IPS DF 4.7 (cell line): Measurements from ENCODE around the gene MICAL3.
"Not testable (repeated sequence)": the region's sequence is repeated elsewhere in the genome, so short reads cannot be mapped to it uniquely, and the experiment has no call there.

Experiments
- DNase-seq: peaks from one replicate; pipeline ENCODE4 v3.0.0-alpha.2; 2013; ENCODE audit warnings: low spot score; ENCODE audit errors: extremely low read depth

Gene MICAL3

DNA sequence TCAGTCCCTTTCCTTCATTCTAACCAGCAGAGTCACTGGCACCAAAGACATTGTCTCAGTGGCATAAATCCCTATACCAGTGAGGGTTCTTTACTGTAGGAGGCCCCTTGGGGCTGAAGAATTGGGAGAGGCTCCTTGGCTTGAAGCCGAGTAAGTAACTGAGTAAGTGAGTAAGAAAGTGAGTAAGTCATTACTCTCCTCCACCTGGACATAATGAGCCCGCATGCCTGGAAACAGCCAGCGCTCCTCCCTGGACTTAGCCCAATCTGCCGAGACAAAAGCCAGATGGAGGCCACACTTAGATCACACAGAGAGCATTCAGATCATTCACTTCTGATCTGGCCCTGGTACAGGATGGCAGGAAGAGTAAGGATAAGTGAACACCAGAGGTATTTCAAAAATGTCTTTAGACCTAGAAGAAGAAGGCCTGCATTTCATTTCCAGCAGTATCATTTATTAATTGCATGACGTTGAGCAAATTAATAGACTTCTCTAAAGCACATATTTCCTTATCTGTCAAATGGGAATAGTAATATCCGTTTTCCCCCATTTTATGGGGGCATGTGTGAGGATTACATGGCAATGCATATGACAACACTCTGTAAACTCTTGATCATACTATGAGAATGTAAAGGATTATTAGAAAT, 8.2 kb upstream of the MICAL3 start:
- no peak for DNase-seq

DNA sequence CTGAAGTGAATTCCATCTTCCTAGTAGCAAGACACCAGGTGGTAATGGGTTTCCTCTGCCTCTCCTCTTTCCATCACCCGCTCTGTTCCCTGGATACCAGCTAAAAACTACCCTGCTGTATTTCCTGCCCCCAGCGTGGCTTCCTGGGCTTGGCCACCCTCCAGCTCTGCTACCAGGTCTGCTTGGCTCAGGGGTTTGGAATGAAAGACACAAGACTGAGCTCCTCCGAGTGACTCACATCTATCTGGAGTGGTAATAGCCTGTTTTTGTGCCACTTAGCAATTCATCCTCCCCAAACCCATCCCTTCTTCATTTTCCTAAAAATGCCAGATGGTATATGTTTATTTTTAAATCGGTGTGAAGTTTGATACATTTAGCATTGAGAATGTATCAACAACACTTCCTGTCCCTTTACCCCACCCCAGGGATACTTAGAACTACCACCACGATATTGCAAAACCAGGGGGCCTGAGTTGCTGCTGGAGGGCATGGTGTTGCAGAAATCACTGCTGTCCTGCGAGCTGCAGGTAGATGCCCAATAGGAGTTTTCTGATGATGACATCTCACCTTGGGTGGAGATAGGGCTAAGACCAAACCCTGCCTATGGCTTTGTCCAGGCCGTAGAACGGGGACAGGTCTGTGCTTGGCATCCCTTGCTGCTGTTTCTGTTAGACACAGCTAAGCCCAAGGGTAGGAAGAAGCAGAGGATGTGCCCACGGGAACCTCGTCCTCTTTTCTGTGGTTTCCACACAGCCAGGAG, 7.5 kb upstream of the MICAL3 start:
- DNase-seq = no peak

- DNase-seq = no peak
These were observed 5.4 kb upstream of the MICAL3 start for GRCh38 chr22:18029686-18030267.

- DNase-seq = no peak
These were observed 4.6 kb upstream of the MICAL3 start for GRCh38 chr22:18028817-18029527.

DNA sequence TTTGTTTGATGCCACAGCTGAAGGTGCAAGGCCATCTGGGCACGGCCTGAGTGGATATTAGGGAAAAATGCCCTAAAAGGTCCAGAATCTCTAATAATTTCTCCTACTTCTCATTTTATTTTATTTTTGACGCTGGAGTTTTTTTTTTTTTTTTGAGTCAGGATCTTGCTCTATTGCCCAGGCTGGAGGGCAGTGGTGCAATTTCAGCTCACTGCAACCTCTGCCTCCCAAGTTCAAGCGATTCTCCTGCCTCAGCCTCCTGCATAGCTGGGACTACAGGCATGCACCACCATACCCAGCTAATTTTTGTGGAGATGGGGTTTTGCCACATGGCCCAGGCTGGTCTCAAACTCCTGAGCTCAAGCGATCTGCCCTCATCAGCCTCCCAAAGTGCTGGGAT, 1.5 kb upstream of the MICAL3 start:
- DNase-seq = not testable (repeated sequence)

DNA sequence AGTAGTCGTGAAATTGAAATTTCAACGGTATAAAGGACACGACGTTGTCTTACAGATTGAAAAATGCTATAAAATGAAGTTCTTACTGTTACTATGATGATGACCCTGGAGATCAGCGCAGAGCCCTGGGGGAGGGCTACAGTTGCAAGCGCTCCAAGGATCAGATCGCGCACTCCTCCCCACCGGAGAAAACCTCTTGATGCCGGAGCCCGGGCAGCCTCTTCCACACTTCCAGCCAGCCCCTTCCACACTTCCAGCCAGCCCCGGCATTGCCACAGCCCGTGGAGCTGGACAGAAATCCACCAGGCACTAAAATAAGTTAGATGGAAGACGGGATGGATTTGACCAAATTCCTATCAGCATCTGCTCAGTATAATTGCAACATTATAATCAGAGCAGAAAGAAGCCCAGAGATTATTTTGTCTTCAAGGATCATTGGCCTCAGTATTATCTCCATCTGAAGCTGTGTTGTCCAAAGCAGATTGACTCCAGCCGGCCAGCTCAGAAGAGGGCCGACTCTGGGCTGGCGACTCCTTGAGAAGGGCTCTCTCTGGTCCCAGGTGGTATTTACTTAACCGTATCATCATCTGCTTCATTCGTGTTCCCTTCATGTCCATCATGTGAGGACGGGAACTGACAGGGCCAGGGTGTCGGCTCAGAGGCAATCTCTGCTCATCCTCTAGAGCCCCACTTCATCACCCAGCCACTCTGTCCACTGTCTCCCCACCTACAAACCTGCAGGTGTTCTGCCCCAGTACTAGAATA, 777 bp upstream of the MICAL3 start:
- DNase-seq = no peak

DNA sequence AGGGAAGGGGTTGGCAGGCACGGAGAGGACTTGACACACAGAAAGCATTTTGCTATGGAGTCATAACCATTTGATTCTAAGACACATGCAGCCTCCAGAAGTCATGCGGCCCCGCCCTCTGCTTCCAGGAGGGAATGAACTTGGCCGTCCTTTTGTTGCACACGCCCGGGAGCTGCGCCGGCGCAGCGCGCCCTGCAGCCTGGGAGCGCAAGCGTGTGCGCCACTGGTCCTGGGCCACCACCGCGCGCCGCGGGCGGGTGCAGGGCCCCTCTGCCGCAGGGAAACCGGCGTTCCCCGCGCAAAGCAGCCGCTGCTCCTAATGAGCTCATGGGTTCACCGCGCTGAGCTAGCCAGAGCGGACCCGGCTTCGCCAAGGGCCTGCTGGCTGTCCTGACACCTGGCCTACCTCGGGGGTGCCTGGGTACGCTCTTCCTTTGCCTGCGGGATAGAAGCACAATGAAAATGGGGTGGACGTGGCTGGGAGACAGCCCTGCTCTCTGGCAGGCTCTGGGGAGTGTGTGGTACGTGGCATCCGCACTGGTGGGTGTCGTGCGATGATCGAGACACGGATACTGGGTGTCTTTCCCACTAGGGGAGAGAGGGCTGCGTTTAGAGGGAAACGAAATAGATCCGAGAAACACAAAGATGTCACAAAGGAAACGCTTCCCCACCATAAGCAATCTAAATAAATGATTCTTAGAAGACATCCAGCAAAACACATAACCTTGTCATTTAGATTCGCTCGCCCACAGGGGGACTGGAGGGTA, 669 bp downstream of the MICAL3 start:
- DNase-seq = no peak

DNA sequence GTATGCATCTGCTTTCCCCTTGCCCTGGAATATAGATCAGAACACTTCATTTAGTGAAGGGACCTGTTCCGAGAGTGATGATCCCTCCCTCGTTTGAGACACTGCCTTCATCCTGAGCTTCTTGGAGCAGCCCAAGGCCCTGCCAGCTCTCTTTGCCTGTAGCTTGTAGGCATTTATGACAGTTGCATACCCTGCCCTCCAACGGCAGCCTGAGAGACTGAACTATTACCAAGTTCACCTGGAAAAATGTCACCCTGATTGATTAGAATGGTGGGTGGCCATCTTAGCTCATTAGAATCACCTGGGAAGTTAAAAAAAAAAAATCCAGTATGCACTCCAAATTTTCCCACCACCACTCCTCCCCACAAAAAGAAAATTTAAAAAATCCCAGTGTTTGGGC, 1.5 kb downstream of the MICAL3 start:
- no peak for DNase-seq

GRCh38 chr22:18021431-18021830, 2.9 kb downstream of the MICAL3 start:
- DNase-seq = no peak

- DNase-seq = not testable (repeated sequence)
These were observed 3.6 kb downstream of the MICAL3 start for GRCh38 chr22:18020743-18021142.

GRCh38 chr22:18013947-18014346, 10.4 kb downstream of the MICAL3 start:
- DNase-seq = no peak

DNA sequence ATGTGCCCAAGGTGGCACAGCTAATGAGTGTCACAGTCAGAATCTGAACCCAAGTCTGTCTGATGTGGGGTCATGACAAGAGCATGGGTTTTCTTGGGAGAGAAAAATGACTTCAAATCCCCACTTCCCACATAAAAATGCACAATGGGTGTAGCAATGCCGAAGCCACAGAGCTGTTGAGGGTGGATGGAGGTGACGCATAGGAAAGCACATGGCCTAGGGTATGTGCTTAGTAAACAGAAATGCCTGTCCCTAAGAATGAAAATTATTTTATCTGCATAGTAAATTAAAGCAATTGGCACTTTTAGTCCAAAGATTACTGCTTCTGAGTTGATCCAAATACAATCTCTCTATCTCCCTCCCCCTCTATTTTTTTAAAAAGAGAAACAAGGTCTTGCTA, 10.9 kb downstream of the MICAL3 start:
- no peak for DNase-seq

DNA sequence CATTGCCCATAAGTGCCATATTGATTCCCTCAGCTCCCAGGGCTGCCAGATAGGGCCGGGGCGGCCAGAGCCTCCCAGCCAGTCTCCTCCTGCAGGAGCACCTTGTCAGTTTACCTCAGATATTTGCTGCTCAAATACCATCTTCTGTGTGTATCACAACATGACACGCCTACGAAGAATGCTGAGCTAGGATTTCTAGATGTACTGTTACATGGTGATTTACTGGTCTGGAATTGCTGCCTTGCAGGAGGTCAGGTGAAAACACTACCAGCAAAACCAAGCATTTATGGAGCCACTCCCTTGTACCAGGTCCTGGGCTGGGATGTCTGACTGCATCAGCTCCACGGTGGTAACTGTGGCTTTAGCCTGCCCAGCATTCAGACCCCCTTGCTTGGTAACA, 11.8 kb downstream of the MICAL3 start:
- no peak for DNase-seq

GRCh38 chr22:18010266-18010665, 14.1 kb downstream of the MICAL3 start:
- no peak for DNase-seq

- DNase-seq = no peak
These were observed 16.2 kb downstream of the MICAL3 start for GRCh38 chr22:18008136-18008535.

GRCh38 chr22:18005201-18005926, 19.0 kb downstream of the MICAL3 start:
- no peak for DNase-seq

GRCh38 chr22:18001894-18002315, 22.5 kb downstream of the MICAL3 start:
- DNase-seq = not testable (repeated sequence)

- DNase-seq = peak; percentile 96
These were observed 23.1 kb downstream of the MICAL3 start for GRCh38 chr22:18001040-18001893.
